GM19043 (cell line): ENCODE data around the gene MEG3.

ENCODE experiments used
- ATAC-seq: cut with Tn5 transposase; IDR thresholded peaks from one replicate; pipeline ENCODE4 v1.9.1; 2021; ENCODE audit warnings: low read depth; ENCODE audit not compliant: unreplicated experiment

The MEG3 gene

GRCh38 chr14:100844421-100844820, 18.5 kb downstream of the MEG3 start:
- ATAC-seq = no peak

GRCh38 chr14:100844846-100845245, 18.9 kb downstream of the MEG3 start:
- ATAC-seq = no peak

DNA sequence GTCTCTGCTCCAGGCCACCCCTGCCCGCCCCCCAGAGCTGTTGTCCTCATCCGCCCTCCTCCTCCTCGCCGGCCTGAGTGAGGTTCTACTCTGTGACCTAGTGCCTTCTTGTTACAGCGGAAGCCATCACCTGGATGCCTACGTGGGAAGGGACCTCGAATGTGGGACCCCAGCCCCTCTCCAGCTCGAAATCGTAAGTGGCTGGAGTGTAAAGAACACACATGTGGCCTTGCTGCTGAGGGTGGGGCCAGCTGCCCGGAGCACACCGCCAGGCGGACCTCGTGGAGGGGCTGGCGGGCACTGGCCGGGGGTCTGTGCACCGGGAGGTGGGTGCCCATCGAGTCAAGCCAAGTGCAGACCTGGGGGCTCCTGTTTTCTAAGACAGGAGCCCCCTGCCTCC, 19.4 kb downstream of the MEG3 start:
- no peak for ATAC-seq

DNA sequence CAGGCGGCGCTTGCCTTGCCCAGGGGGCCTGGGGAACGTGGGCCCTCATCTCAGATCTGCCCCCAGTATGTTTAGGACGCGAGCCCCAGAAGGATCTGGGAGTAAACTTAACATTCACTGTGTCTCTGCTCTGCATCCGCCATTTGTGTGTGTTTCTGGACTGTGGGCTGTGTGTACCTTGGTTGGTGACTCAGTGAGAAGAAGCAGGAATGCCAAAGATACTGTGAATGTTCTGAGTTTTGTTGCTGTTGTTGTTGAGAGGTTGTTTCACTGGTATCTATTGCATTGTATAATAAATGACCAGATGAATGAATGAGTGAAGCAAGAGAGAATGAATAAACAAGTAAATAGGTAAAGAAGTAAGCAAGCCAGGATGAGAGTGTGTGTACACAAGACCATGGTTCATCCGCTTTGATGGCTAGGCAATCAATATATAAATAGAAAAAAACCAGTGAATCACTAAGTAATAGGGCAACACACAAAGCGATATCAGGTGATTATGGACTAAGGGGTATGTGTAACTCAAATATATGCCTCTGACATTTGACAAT, 20.5 kb downstream of the MEG3 start:
- ATAC-seq = no peak

DNA sequence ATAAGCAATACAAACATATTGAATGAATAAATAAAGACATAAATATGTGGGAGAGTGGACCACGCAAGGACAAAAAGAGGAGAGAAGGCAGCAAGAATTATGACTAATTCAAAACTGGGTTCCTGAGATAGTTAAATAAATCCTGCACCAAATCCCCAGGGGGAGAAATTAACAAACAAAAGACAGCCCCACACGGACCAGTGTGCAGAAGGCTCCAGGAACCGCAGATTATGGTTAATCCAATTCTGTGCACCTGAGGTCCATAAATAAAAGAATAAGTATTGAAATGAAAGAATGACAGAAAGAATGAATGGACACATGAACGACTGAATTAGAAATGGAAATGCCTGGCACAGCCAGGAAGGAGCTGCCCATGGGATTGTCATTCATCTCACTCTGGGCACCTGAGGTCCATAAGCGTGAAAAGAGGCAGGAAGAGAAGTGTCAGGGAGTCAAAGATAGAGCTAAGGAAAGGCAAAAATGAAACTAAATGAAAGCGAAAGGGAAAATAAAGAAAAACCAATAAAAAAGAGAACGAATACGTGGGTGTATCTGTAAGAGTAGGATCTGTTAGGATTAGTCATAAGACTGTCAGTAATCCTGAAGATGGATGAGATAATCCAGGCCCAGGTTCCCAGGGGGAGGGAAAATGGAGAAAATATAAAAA, 23.3 kb downstream of the MEG3 start:
- no peak for ATAC-seq

DNA sequence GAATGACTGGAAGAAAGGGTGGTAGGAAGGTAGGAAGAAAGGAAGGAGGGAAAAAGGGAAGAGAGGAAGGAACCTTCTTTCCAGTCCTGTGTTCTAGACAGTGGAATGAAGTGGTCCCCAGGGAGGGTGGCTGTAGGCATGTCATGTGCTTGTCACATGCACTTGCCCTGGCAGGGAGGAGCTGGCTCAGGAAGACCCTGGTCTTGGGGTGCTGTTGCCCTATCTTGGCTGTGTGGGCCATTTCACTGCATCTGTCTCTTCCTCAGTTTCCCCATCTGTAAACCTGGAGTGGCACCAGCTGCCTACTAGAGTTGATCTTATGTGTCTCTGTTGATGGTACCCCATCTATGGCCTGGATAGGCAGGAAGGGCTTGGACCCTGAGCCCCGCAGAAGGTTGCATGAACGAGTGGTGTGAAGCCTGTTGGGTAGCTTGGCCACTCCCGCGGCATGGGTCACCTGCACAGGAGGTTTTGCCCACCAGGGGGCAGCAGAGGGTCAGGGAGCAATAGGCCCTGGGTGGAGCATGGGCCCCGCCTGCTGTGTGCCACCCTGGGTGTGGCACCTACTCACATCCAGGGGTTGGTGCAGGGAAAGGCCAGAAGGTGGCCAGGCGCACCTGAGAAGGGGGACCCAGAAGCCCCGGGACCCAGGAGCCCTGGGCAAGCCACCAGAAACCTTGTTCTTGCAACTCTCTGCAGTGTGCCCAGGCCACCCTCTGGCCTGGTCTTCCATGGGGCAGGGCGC, 25.1 kb downstream of the MEG3 start:
- no peak for ATAC-seq

GRCh38 chr14:100851586-100851916, 25.6 kb downstream of the MEG3 start:
- no peak for ATAC-seq

- ATAC-seq = no peak
These were observed 26.2 kb downstream of the MEG3 start for GRCh38 chr14:100851946-100852620.

GRCh38 chr14:100854435-100854834, 28.5 kb downstream of the MEG3 start:
- ATAC-seq = no peak

- ATAC-seq = no peak
These were observed 29.5 kb downstream of the MEG3 start for GRCh38 chr14:100855256-100855930.

- ATAC-seq = no peak
These were observed 30.4 kb downstream of the MEG3 start for GRCh38 chr14:100856056-100856950.

DNA sequence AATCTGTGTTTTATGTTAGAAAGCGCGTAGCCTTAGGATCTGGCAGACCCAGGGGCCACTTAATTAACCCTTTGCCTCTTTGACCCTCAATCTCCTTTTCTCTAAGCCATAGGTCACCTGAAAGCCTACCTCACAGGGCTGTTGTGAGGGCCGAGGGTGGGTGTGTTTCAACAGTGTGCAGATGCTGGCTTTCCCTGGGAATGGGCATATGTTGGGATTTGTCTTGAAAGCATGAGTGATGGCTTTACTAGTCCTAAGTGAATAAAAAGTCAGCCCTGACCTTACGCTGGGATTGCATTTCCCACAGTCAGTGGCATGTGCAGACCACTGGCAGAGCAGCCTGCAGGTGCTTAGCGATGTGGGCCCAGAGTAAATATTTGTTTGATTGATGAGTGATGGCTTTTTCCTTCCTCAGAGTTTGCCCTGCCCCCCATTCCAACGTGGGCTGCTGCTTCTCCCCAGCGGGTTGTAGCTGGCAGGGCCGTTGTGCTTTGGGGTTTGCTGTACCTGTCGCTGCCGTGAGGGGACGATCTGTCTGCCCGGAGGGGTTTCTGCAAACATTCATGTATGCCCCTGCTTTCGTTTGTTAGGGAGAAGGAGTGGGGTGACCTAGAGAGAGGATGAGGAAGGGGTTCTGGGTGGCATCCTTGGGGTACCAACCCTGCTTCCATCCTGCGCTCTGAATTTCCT, 31.5 kb downstream of the MEG3 start:
- no peak for ATAC-seq

DNA sequence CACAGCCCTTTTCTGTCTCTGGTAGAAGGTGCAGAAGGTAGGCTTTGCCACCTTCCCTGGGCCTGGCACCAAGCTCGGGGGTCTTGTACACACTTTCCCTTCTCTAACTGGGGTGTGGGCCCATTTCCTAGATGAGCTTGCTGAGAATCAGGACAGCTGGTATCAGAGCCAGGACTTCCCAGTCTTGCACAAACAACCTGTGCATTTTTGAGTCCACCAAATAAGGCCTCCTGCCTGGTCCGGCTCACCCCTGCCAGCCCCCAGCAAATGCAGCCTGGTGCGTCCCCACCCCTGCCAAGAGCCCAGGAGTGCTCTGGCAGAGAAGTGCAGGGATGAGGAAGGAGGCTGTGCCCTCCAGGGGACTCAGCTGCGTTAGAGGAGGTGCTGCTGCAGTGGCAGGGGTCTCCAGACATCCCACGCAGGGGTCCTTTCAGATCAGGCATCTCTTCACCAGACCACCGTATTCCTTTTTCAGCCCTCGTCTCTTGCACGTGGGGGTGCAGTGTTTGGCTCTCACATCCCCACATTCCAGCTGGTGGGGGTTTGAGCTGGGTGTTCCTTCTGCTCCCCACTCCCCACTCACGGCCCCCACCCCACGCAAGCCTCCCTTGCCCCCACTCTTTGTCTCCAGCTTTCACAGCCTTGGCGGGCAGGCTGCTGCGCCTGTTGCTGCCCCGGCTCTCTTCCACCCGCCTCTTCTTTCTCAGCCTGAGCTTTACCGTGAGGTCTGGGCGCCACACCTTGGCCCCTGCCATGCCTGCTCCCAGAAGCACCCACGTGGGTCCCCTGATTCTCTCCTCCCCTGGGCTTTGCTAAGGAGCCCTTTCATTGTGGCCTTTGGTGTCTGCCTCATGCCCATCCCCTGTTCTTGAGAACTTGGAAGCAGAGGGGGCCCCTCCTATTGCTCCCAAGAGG, 32.3 kb downstream of the MEG3 start:
- ATAC-seq = no peak

DNA sequence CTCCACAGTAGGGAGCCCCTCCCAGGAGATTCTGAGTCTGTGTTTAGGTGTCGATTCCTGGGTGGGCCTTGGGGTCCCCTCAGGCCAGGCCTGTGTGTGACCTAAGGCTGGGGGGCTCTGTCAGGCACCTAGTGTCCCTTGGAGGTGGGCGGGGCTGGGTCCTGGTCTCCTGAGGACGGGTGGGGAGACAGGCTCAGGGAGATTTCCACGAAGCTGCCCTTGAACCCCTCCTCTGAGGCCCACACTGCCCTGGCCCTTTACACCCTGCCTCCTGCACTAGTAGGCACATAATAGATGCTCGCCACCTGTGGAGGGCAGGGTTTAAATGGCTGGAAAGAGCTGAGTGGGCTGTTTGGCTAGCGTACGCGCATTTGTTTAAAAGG, 32.9 kb downstream of the MEG3 start:
- ATAC-seq = no peak

- ATAC-seq = no peak
These were observed 33.9 kb downstream of the MEG3 start for GRCh38 chr14:100859781-100860180.

DNA sequence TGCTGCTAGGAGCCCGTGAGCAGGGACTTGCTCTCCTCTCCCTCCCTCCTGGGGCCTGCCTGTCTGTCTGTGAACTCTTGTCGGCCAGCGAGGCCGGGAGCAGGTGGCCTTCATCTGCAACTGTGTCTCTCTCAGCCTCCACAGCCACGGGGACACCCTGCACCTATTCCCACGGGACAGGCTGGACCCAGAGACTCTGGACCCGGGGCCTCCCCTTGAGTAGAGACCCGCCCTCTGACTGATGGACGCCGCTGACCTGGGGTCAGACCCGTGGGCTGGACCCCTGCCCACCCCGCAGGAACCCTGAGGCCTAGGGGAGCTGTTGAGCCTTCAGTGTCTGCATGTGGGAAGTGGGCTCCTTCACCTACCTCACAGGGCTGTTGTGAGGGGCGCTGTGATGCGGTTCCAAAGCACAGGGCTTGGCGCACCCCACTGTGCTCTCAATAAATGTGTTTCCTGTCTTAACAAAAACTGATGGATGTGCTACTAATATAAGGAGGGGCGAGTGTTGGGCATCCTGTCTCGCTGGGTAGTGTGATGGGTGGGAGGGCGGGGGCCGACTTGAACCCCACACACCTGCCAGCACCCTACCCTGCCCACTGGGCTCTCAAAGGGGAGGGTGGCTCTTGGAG, 34.8 kb downstream of the MEG3 start:
- no peak for ATAC-seq

DNA sequence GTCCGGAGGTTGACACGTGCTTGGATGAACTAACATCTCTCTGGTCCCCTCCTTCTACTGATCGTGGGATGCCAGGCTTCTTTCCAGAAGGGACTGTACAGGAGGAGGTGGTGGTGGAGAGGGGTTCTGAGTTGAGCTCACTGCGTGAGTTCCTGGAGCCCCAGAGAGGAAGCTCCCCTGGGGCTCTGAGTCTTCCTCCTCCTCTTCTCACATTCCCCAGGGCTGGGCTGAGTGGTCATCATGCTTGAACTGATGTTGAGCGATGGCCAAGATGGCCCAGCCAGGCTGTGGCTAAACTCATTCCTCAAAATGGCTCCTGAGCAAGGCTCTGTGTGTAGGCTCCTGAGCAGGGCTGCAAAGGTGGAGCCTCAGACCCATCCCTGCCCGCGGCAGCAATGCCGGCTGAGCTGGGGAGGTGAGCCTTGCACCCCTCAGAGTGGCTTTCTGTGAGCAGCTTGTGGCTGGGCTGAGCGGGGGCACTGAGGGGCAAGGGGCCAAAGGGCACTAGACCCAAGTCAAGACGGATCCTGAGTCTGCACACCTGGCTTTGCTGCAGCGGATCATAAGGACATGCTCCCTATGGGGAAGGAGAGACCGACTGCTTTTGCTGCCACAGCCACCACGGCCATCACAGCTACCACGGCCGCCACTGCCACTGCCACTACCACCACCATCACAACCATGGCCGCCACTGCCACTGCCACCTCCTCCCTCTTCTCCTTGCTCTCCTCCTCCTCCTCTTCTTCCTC, 35.4 kb downstream of the MEG3 start:
- no peak for ATAC-seq

- no peak for ATAC-seq
These were observed 36.0 kb downstream of the MEG3 start for GRCh38 chr14:100861937-100862247.
